GM20000 (cell line): ENCODE results near the gene ITGB4.
"Not testable (repeated sequence)": the region's sequence is repeated elsewhere in the genome, so short reads cannot be mapped to it uniquely, and the experiment has no call there.

Source experiments
- DNase-seq: peaks from one replicate; pipeline ENCODE4 v3.0.0; 2012; ENCODE audit warnings: low spot score
- TF ChIP-seq, protein P1 (sequence below): IDR thresholded peaks from 2 replicates; pipeline ENCODE4 v1.5.1; 2012; ENCODE audit warnings: mild to moderate bottlenecking, control low read depth; ENCODE audit errors: extremely low read depth, missing control alignments

Gene ITGB4

DNA sequence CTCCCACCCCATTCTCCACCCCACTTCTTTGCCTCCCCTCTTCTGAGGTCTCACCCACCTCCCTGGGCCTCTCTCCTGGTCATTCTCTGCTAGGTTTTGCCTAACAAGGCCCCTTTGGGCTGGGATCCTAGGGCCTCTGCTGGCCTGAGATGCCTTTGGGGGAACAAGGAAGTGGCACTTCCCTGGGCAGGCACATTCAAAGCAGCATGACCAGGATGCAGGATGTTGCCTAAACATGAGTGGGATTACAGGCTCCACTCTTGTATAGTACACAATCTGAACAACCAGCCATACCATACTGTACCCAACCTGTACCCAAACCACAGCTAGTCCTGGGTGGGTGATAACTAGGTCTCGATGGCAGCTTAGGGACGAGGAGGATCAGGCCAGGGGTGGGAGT lies 34.7 kb downstream of the ITGB4 start:
- TF ChIP-seq, protein P1, sequence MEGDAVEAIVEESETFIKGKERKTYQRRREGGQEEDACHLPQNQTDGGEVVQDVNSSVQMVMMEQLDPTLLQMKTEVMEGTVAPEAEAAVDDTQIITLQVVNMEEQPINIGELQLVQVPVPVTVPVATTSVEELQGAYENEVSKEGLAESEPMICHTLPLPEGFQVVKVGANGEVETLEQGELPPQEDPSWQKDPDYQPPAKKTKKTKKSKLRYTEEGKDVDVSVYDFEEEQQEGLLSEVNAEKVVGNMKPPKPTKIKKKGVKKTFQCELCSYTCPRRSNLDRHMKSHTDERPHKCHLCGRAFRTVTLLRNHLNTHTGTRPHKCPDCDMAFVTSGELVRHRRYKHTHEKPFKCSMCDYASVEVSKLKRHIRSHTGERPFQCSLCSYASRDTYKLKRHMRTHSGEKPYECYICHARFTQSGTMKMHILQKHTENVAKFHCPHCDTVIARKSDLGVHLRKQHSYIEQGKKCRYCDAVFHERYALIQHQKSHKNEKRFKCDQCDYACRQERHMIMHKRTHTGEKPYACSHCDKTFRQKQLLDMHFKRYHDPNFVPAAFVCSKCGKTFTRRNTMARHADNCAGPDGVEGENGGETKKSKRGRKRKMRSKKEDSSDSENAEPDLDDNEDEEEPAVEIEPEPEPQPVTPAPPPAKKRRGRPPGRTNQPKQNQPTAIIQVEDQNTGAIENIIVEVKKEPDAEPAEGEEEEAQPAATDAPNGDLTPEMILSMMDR = no peak
- DNase-seq = no peak

DNA sequence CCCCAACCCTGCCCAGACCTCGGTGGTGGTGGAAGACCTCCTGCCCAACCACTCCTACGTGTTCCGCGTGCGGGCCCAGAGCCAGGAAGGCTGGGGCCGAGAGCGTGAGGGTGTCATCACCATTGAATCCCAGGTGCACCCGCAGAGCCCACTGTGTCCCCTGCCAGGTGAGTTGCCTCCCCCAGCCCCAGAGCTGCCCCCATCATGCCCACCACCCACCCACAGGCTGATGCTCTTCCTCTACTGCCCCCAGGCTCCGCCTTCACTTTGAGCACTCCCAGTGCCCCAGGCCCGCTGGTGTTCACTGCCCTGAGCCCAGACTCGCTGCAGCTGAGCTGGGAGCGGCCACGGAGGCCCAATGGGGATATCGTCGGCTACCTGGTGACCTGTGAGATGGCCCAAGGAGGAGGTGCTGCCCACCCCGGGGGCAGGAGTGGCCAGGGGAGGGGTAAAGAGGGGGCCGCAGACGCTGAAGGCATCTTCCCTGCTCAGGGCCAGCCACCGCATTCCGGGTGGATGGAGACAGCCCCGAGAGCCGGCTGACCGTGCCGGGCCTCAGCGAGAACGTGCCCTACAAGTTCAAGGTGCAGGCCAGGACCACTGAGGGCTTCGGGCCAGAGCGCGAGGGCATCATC lies 35.3 kb downstream of the ITGB4 start:
- DNase-seq = no peak
- TF ChIP-seq, protein P1 = no peak

DNA sequence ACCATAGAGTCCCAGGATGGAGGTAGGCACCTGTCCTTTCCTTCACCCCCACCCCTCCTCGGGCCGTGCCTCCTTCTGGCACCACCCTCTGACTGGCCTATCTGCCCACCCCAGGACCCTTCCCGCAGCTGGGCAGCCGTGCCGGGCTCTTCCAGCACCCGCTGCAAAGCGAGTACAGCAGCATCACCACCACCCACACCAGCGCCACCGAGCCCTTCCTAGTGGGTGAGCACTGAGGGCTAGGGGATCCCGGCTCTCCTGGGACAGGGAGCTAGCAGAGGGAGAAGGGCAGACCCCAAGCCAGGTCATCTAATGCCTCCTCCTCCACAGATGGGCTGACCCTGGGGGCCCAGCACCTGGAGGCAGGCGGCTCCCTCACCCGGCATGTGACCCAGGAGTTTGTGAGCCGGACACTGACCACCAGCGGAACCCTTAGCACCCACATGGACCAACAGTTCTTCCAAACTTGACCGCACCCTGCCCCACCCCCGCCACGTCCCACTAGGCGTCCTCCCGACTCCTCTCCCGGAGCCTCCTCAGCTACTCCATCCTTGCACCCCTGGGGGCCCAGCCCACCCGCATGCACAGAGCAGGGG lies 35.9 kb downstream of the ITGB4 start:
- TF ChIP-seq, protein P1 = no peak
- no peak for DNase-seq

DNA sequence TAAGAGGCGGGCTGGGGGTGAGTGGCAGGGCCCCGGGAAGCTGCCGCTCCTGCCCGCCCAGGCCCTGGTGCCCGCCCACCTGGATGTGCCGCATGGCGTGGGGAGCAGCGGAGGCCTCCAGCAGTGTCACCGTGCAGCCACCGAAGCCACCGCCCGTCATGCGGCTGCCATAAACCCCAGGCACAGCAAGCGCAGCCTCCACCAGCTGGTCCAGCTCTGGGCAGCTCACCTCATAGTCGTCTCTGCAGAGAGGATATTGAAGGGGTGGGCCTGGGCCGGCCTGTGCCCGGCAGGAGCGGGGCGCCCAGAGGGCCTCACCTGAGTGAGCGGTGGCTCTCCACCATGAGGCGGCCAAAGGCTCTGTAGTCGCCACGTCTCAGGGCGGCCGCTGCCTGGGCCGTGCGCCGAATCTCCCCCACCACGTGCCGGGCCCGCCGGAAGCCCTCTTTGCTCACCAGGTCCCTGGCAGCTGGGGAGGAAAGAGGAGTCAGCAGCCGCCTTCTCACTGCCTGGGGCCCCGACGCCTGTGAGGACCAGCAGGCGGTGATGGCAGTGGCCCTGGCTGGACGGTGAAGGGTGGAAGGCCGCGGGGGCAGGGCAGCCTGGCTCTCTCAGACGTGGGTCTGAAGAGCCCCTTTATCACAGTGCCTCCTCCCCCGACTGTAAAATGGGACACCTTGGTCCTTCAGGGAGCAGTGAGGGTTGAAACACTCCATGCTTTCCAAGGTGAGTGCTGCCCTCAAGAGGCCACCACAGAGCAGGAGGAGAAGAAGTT lies 37.1 kb downstream of the ITGB4 start:
- DNase-seq = no peak
- TF ChIP-seq, protein P1 = no peak

DNA sequence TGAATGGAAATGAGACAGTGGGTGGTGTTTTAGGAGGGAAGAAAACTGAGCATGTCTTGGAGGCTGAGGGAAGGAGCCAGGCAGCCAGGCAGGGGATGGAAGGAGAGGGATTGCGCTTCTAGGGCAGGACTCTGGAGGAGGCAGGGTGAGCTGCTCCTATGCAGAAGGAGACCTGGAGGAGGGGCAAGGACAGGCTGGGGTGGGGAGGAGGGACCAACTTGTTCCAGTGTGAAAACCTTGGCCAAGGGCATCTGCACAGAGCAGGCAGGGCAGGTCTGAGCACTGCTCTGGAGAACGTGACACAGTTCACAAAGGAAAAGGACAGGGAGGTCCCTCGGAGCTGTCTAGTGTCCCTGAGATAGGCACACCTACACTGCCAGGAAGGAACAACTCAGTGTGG lies 38.2 kb downstream of the ITGB4 start:
- TF ChIP-seq, protein P1 = no peak
- no peak for DNase-seq

DNA sequence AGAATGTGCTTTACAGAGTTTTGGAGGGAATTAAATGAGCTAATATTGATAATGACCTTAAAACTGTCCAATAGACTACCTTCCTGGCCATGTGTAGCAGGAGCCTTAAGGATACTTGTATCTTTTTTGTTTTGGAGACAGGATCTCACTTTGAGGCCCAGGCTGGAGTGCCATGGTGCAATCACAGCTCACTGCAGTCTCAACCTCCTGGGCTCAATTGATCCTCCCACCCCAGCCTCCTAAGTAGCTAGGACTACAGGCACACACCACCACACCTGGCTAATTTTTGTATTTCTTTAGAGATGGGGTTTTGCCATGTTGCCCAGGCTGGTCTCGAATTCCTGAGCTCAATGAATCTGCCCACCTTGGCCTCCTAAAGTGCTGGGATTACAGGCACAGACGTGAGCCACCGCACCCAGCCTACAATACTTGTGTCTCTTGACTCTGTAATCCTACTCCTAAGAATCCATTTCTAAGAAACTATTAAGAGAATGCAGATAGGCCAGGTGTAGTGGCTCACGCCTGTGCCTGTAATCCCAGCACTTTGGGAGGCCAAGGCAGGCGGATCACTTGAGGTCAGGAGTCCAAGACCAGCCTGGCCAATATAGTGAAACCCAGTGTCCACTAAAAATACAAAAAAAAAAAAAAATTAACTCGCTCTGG lies 38.9 kb downstream of the ITGB4 start:
- not testable (repeated sequence) for DNase-seq

DNA sequence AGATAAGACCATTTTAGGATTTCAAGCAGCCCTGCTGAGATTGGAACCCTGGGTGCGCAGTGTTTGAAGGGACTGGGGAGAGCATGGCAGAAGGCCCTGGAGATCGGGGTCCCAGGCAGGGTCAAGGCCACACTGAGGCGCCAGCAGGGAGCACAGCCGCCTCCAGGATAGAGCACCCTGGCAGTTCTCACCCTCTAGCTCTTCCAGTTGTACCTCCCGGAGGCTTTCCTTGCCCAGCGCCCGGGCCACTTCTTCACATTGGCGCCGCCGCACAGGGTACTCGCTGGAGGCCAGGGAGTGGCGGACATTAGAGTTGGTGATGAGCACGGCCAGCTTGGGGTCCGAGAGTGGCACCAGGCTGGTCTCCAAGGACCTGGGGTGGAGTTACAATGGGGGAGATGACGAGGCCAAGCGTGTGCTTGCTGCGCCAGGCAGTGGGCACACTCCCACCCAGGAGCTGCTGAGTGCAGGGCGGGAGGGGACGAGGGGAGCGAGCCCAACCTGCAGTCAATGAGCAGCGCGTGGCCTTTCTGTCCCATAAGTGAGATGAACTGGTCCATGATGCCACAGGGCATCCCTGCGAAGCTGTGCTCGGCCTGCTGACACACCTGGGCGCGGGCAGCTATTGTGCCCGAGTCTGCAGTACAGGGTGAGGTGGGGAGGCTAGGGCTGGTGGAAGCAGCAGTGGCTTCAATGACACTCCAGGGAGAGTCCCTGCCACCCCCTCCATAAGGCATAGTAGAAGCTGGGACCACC lies 41.4 kb downstream of the ITGB4 start:
- no peak for DNase-seq
- TF ChIP-seq, protein P1 = no peak
